Activated naive CD4-positive, alpha-beta T cell (primary cell): ENCODE data around the gene DCTN2.
"Not testable (repeated sequence)": the region's sequence is repeated elsewhere in the genome, so short reads cannot be mapped to it uniquely, and the experiment has no call there.

Experiments
- DNase-seq, 4 experiments: peaks; one replicate each; lab custom pipeline; 2025; lab: John Stamatoyannopoulos, UW

The DCTN2 gene

GRCh38 chr12:57515934-57516541, 31.0 kb downstream of the DCTN2 start:
- DNase-seq, result no peak

GRCh38 chr12:57515408-57515933, 31.5 kb downstream of the DCTN2 start:
- no peak for DNase-seq

DNA sequence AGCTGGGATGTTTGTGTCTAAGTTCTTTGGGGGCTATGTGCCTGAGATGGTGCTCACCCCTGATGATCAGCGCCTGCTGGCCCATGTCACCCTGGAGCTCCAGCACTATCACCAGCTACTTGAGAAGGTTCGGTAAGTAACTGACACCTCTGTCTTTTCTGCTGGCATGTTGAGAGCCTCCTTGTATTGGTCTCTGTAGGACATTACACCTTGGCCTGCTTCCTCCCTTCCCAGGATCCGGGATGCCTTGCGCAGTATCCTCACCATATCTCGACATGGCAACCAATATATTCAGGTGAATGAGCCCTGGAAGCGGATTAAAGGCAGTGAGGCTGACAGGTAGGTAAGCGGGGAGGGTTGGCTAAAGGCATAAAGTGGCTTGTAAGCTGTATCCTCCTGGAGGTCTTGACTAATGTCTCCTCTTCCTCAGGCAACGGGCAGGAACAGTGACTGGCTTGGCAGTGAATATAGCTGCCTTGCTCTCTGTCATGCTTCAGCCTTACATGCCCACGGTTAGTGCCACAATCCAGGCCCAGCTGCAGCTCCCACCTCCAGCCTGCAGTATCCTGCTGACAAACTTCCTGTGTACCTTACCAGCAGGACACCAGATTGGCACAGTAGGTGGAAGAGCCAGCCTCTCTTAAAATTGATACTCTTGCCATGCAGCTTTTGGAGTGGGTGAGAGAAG, 32.1 kb downstream of the DCTN2 start:
- DNase-seq, result no peak

DNA sequence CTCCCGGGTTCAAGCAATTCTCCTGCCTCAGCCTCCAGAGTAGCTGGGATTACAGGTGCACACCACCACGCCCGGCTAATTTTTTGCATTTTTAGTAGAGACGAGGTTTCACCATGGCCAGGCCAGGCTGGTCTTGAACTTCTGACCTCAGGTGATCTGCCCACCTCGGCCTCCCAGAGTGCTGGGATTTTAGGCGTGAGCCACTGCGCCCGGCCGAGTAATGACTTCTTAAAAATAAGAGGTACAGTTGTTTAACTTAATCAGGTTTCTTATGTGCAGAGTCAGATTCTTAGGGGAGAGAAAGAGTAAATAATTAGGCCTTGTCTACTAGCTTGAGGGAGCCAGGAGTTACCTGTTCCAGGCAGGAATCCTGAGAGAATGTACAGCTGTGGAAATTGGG, 32.7 kb downstream of the DCTN2 start:
- not testable (repeated sequence) for DNase-seq

DNA sequence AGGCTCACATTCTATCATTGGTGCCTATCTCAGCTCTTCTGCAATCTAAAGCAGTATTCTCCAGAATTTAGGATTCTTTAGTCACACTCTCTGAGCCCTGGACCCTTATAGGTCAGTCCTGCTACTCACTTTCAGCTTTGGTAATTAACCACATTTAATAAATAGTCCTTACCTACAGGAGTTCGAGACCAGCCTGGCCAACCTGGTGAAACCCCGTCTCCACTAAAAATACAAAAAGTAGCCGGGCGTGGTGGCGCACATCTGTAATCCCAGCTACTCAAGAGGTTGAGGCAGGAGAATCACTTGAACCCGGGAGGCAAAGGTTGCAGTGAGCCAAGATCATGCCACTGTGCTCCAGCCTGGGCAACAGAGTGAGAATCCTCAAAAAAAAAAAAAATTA, 33.3 kb downstream of the DCTN2 start:
- not testable (repeated sequence) for DNase-seq

- DNase-seq, result no peak
Measured at GRCh38 chr12:57513266-57513665, 33.7 kb downstream of the DCTN2 start.

- DNase-seq, result no peak
Measured at GRCh38 chr12:57512665-57513064, 34.3 kb downstream of the DCTN2 start.

DNA sequence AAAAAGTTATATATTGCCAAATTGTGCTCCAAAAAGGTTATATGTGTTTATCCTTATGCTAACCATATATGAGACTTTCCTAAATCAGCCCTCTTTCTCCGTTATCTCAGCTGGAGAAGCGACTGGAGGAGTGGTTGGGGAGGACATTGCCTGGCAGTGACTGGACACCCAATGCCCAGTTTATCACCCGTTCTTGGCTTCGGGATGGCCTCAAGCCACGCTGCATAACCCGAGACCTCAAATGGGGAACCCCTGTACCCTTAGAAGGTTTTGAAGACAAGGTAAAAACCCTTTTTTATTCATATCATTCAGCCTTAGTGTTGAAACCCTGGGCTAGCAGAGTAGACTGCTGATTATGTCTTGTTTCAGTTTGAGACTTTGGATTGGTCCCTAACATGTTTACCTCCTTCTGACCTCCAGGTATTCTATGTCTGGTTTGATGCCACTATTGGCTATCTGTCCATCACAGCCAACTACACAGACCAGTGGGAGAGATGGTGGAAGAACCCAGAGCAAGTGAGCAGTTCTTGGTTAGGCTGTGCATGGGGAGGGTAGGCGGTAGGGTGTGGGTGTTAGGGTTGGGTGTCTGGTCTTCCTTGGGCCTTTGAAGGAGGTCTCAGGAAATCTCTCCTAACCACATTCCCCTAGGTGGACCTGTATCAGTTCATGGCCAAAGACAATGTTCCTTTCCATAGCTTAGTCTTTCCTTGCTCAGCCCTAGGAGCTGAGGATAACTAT, 35.2 kb downstream of the DCTN2 start:
- DNase-seq, result no peak

DNA sequence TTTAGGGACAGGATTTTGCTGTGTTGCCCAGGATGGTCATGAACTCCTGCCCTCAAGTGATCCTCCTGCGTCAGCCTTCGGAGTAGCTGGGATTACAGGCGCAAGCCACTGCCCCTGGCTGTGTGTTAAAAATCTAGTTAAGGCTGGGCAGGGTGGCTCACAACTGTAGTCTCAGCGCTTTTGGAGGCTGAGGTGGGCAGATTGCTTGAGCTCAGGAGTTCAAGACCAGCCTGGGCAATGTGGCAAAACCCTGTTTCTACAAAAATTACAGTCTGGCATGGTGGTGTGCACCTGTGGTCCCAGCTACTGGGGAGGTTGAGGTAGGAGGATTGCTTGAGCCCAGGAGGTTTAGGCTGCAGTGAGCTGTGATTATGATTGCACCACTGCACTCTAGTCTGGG, 35.8 kb downstream of the DCTN2 start:
- DNase-seq, result no peak

GRCh38 chr12:57507796-57508195, 39.2 kb downstream of the DCTN2 start:
- DNase-seq, result not testable (repeated sequence)

GRCh38 chr12:57506541-57506940, 40.5 kb downstream of the DCTN2 start:
- DNase-seq, result not testable (repeated sequence)

DNA sequence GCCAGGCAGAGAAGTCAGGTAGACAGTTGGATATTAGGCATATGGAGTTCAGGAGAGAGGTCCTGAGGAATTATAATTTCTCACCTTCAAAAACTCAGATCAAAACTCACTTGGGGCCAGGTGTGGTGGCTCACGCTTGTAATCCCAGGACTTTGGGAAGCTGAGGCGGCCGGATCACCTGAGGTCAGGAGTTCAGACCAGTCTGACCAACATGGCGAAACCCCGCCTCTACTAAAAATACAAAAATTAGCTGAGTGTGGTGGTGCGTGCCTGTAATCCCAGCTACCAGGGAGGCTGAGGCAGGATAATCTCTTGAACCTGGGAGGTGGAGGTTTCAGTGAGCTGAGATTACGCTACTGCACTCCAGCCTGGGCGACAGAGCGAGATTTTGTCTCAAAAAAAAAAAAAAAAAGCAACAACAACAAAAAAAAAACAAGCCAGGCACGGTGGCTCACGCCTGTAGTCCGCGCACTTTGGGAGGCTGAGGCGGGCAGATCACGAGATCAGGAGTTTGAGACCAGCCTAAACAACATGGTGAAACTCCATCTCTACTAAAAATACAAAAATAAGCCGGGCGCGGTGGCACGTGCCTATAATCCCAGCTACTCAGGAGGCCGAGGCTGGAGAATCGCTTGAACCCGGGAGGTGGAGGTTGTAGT, 44.6 kb downstream of the DCTN2 start:
- not testable (repeated sequence) for DNase-seq

DNA sequence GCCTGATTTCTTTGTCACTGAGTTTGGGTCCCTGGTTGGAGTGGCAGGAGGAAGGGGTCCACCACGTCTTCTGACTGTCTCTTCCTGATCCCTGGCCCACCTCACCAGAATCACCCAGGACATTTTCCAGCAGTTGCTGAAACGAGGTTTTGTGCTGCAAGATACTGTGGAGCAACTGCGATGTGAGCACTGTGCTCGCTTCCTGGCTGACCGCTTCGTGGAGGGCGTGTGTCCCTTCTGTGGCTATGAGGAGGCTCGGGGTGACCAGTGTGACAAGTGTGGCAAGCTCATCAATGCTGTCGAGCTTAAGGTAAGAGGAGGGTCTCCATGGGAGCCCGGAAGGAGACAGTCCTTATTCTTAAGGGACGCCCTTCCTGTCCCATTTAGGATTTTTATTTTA, 46.8 kb downstream of the DCTN2 start:
- no peak for DNase-seq

- no peak for DNase-seq
Measured at GRCh38 chr12:57498571-57498970, 48.4 kb downstream of the DCTN2 start.

- DNase-seq, result no peak
Measured at GRCh38 chr12:57498132-57498502, 48.9 kb downstream of the DCTN2 start.

GRCh38 chr12:57497223-57498131, 49.5 kb downstream of the DCTN2 start:
- DNase-seq, result no peak

DNA sequence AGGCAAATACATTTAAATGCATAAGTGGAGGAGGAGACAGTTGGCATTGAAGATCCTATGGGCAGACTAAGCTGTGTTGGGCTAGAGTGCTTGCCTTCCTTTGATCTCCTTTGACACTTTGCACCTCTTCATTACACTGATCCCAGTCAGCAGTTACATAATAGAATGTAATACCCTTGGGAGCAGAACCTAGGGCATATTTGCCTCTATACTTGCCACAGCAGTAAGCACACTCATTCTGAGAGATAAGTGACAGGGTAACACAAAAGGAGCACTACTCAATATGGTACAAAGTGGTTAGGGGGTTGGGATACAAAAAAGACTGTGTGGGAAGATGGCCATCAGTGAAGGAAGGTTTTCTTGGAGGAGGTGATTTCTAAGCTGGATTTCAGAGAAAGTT, 50.2 kb downstream of the DCTN2 start:
- no peak for DNase-seq

- not testable (repeated sequence) for DNase-seq
Measured at GRCh38 chr12:57495051-57495701, 51.8 kb downstream of the DCTN2 start.

DNA sequence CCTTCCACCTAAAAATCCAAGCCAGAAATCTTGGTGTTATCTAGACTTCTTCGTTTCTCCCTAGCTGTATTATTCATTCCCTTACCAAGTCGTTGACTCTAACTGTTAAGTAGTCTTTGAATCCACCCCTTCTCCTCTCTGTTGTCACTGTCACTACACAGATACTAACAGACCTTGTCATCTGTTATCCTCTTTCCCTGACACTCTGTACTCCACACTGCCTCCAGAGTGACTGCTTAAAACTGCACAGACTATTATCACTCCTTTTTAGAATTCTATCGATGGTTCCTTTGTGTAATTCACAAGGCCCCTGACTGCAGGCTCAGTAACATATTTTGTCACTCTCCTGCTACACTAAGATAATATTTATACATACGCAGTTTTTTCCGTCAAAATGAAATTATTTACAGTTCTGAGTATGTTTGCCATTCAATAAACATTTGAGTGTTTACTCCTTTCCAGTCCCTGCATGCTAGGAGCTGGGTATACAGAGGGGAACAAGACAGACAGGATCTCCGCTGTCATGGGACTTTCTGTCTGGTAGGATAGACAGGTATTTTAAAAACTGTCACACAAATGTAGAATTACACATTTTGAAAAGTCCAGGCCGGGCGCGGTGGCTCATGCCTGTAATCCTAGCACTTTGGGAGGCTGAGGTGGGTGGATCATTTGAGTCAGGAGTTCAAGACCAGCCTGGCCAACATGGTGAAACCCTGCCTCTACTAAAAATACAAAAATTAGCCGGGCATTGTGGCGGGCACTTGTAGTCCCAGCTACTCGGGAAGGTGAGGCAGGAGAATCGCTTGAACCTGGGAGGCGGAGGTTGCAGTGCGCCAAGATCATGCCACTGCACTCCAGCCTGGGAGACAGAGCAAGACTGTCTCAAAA, 55.4 kb downstream of the DCTN2 start:
- no peak for DNase-seq

DNA sequence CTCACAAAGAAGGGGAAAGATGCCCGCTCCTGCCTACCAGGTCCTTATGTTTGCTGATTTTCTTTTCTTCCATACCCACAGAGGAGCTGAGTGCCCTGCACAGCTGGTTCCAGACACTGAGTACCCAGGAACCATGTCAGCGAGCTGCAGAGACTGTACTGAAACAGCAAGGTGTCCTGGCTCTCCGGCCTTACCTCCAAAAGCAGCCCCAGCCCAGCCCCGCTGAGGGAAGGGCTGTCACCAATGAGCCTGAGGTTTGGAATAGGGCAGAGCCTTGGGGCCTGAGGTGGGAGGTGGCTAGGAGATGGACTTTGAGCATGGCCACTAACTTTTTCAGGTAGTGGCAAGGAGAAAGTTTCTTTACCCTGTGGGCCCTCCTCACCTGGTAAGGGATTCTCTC, 56.9 kb downstream of the DCTN2 start:
- no peak for DNase-seq
